OCI-LY1 (cell line): Measurements from ENCODE around the gene PLXDC1.
A peak's percentile ranks its signal among the peaks of the same experiment; 100 is the strongest.

Experiments used
- H2AFZ ChIP-seq: fragments of 200-600 bp; sonication (generic), shearing (Covaris generic); 2 replicates; pipeline ENCODE4 v1.6.0; 2014; ENCODE audit warnings: antibody characterized with exemption, mild to moderate bottlenecking, low read length
- H3F3A ChIP-seq: fragments of 200-600 bp; sonication (generic), shearing (Covaris generic); 2 replicates; pipeline ENCODE4 v1.6.0; 2014; ENCODE audit warnings: mild to moderate bottlenecking, antibody characterized with exemption, low read length, moderate library complexity; ENCODE audit not compliant: insufficient read depth
- H3K27ac ChIP-seq: fragments of 200-600 bp; sonication (generic); 2 replicates; pipeline ENCODE4 v1.5.1; 2014; ENCODE audit warnings: low read length, mixed run types, mild to moderate bottlenecking, low read depth; ENCODE audit not compliant: poor library complexity, severe bottlenecking
- H3K27me3 ChIP-seq: fragments of 200-600 bp; sonication (generic); 2 replicates; pipeline ENCODE4 v1.6.0; 2014; ENCODE audit warnings: antibody characterized with exemption, mild to moderate bottlenecking, low read length, moderate library complexity; ENCODE audit not compliant: insufficient read depth
- H3K36me3 ChIP-seq: fragments of 200-600 bp; sonication (generic); 2 replicates; pipeline ENCODE4 v1.6.1; 2014; ENCODE audit warnings: mild to moderate bottlenecking, antibody characterized with exemption, low read length, moderate library complexity, mixed read lengths; ENCODE audit not compliant: insufficient read depth
- H3K4me1 ChIP-seq: fragments of 200-600 bp; sonication (generic); 2 replicates; pipeline ENCODE4 v1.5.1; 2014; ENCODE audit warnings: mild to moderate bottlenecking, low read length, moderate library complexity; ENCODE audit not compliant: insufficient read depth, severe bottlenecking
- H3K4me2 ChIP-seq: fragments of 200-600 bp; sonication (generic), shearing (Covaris generic); 2 replicates; pipeline ENCODE4 v1.6.1; 2014; ENCODE audit warnings: low read length
- H3K4me3 ChIP-seq: fragments of 200-600 bp; sonication (generic); 2 replicates; pipeline ENCODE4 v1.5.1; 2014; ENCODE audit warnings: low read length, low read depth, mild to moderate bottlenecking, mixed read lengths; ENCODE audit not compliant: poor library complexity, severe bottlenecking
- H3K79me2 ChIP-seq: fragments of 200-600 bp; shearing (Covaris generic); 2 replicates; pipeline ENCODE4 v1.6.1; 2016; ENCODE audit warnings: mixed run types, low read length, mixed read lengths; ENCODE audit not compliant: insufficient read depth
- H3K9ac ChIP-seq: fragments of 200-600 bp; sonication (generic), shearing (Covaris generic); 2 replicates; pipeline ENCODE4 v1.6.1; 2014; ENCODE audit warnings: mild to moderate bottlenecking, low read length, mixed read lengths
- H3K9me2 ChIP-seq: fragments of 200-600 bp; sonication (generic), shearing (Covaris generic); 2 replicates; pipeline ENCODE4 v1.6.1; 2014; ENCODE audit warnings: low read depth, mild to moderate bottlenecking, low read length, mixed read lengths
- H3K9me3 ChIP-seq: fragments of 200-600 bp; shearing (Covaris generic); 2 replicates; pipeline ENCODE4 v1.6.1; 2014; ENCODE audit warnings: low read length, mixed read lengths
- H4K20me1 ChIP-seq: fragments of 200-600 bp; sonication (generic), shearing (Covaris generic); 2 replicates; pipeline ENCODE4 v1.6.0; 2016; ENCODE audit warnings: mild to moderate bottlenecking, low read length; ENCODE audit not compliant: insufficient read depth
- CTCF ChIP-seq: fragments of 200-600 bp; sonication (generic), shearing (Covaris generic); IDR thresholded peaks from 2 replicates; pipeline ENCODE4 v1.5.1; 2017; ENCODE audit warnings: mild to moderate bottlenecking, antibody characterized with exemption, low read length, moderate library complexity, mixed read lengths
- EZH2 ChIP-seq: fragments of 200-600 bp; sonication (generic), shearing (Covaris generic); IDR thresholded peaks from 2 replicates; pipeline ENCODE4 v1.8.0; 2017; ENCODE audit warnings: borderline replicate concordance, mixed run types, mild to moderate bottlenecking, antibody characterized with exemption, low read length, moderate library complexity, mixed read lengths

Gene PLXDC1

GRCh38 chr17:39151150-39151942 lies at the start of gene PLXDC1:
Gene PLXDC1, minus strand, starts transcription at chr17:39151637. Its CDS starts 200 bp downstream, at chr17:39151437.
- Histone ChIP-seq H3F3A (no peaks in the 10 kb centered on the region), H3K4me2 (peak within 1 kb of the TSS; percentile 87; the same call in 1 of the 2 replicates), H3K27me3 (peaks cover 14% of the 10 kb centered on the region), H3K4me1 (peaks cover 22% of the 10 kb centered on the region), H3K9me3 (no peaks in the 10 kb centered on the region), H2AFZ (no peak within 1 kb of the TSS), H3K9ac (no peak within 1 kb of the TSS; the same call in 1 of the 2 replicates), H4K20me1 (no peaks in the 10 kb centered on the region), H3K36me3 (no peaks in the 10 kb centered on the region), H3K79me2 (no peaks in the 10 kb centered on the region), H3K4me3 (peak within 1 kb of the TSS; percentile 78), H3K9me2 (no peaks in the 10 kb centered on the region), H3K27ac (no peak within 1 kb of the TSS)
- no peak for TF ChIP-seq CTCF
- TF ChIP-seq EZH2: no peak

- H2AFZ ChIP-seq: no peak overlapping the region
- no peaks in the 10 kb centered on the region for H3K9me2 ChIP-seq
- peak overlapping the region; percentile 99 for H3K4me2 ChIP-seq
- H4K20me1 ChIP-seq: no peaks in the 10 kb centered on the region
- H3K36me3 ChIP-seq: peaks cover 49% of the 10 kb centered on the region
- H3K4me3 ChIP-seq: peak overlapping the region; percentile 98
- peak overlapping the region; percentile 81 for H3K27ac ChIP-seq
- peak overlapping the region; percentile 100 for H3K9ac ChIP-seq
- peaks cover 24% of the 10 kb centered on the region for H3F3A ChIP-seq
- peaks cover 12% of the 10 kb centered on the region for H3K79me2 ChIP-seq
- TF ChIP-seq EZH2 (no peak), CTCF (no peak)
- peaks cover 48% of the 10 kb centered on the region for H3K4me1 ChIP-seq
- no peaks in the 10 kb centered on the region for H3K27me3 ChIP-seq
- no peaks in the 10 kb centered on the region for H3K9me3 ChIP-seq
These were observed 49.6 kb upstream of the PLXDC1 start for GRCh38 chr17:39200957-39201510.

GRCh38 chr17:39200070-39200879 lies 48.8 kb upstream of the PLXDC1 start, which contains the start of gene RPL19:
Gene RPL19, plus strand, starts transcription at chr17:39200283. Its CDS starts 62 bp downstream, at chr17:39200345.
- Histone ChIP-seq H3K4me2 (peak within 1 kb of the TSS; percentile 99), H3K4me1 (peaks cover 55% of the 10 kb centered on the region), H3K36me3 (peaks cover 49% of the 10 kb centered on the region), H3K4me3 (peak within 1 kb of the TSS; percentile 98), H4K20me1 (no peaks in the 10 kb centered on the region), H3K79me2 (peaks cover 12% of the 10 kb centered on the region), H2AFZ (0 out of 2 replicates have a peak within 1 kb of the TSS, but pooled peaks have one; percentile 44), H3F3A (peaks cover 24% of the 10 kb centered on the region), H3K27me3 (no peaks in the 10 kb centered on the region), H3K27ac (peak within 1 kb of the TSS; percentile 81), H3K9ac (peak within 1 kb of the TSS; percentile 100), H3K9me2 (no peaks in the 10 kb centered on the region), H3K9me3 (no peaks in the 10 kb centered on the region)
- TF ChIP-seq CTCF (no peak), EZH2 (no peak)
